GM23338 (cell line): ENCODE data around the gene POU4F3. TPM values are rescaled to one million over a fixed set of nuclear protein-coding genes. Genes with fewer than 3 reads are reported as not detected.

ENCODE experiments used
- ATAC-seq: fragments of 200-7000 bp; cut with Tn5 transposase; 3 replicates; pipeline ENCODE4 v1.9.1; 2020
- DNase-seq: peaks from one replicate; pipeline ENCODE4 v3.0.0-alpha.2; 2015; ENCODE audit warnings: low spot score
- H2AFZ ChIP-seq: fragments of 200-600 bp; sonication (generic); 2 replicates; pipeline ENCODE4 v1.8.0; 2016; ENCODE audit warnings: antibody characterized with exemption, mild to moderate bottlenecking, moderate library complexity
- H3F3A ChIP-seq: fragments of 200-600 bp; sonication (generic); replicated peaks from 2 replicates; pipeline ENCODE4 v1.8.0; 2017; ENCODE audit warnings: antibody characterized with exemption, mixed run types, low read depth
- H3K27ac ChIP-seq: fragments of 200-600 bp; sonication (generic); 2 replicates; pipeline ENCODE4 v1.6.1; 2016; ENCODE audit warnings: low read depth
- H3K27me3 ChIP-seq: fragments of 200-600 bp; sonication (generic); 2 replicates; pipeline ENCODE4 v1.8.0; 2016; ENCODE audit warnings: mild to moderate bottlenecking, mixed run types, moderate library complexity; ENCODE audit not compliant: insufficient read depth
- H3K36me3 ChIP-seq: fragments of 200-600 bp; sonication (generic); 2 replicates; pipeline ENCODE4 v1.8.0; 2016; ENCODE audit warnings: mild to moderate bottlenecking; ENCODE audit not compliant: insufficient read depth
- H3K4me1 ChIP-seq: fragments of 200-600 bp; sonication (generic); 2 replicates; pipeline ENCODE4 v1.8.0; 2016; ENCODE audit warnings: mild to moderate bottlenecking, moderate library complexity; ENCODE audit not compliant: insufficient read depth
- H3K4me2 ChIP-seq: fragments of 200-600 bp; sonication (generic); 2 replicates; pipeline ENCODE4 v1.7.1; 2017; ENCODE audit warnings: mixed run types
- H3K4me3 ChIP-seq: fragments of 200-600 bp; sonication (generic); 2 replicates; pipeline ENCODE4 v1.6.1; 2016; ENCODE audit warnings: mixed run types
- H3K79me2 ChIP-seq: fragments of 200-600 bp; sonication (generic); replicated peaks from 2 replicates; pipeline ENCODE4 v1.8.0; 2017; ENCODE audit warnings: mild to moderate bottlenecking; ENCODE audit not compliant: insufficient read depth
- H3K9me2 ChIP-seq: fragments of 200-600 bp; sonication (generic); 2 replicates; pipeline ENCODE4 v1.8.0; 2017; ENCODE audit not compliant: insufficient read depth
- H4K20me1 ChIP-seq: fragments of 200-600 bp; sonication (generic); replicated peaks from 2 replicates; pipeline ENCODE4 v1.8.0; 2017; ENCODE audit warnings: mild to moderate bottlenecking; ENCODE audit not compliant: insufficient read depth
- H3K27ac Mint-ChIP-seq: 2 replicates; pipeline ENCODE4 v1.8.0; 2020; ENCODE audit warnings: inconsistent platforms, mild to moderate bottlenecking, moderate library complexity, mixed read lengths
- H3K27me3 Mint-ChIP-seq: 3 replicates; pipeline ENCODE4 v1.8.0; 2022; ENCODE audit warnings: low read depth, mild to moderate bottlenecking, moderate library complexity, mixed read lengths, inconsistent platforms; ENCODE audit not compliant: insufficient read depth, poor library complexity
- H3K36me3 Mint-ChIP-seq: 3 replicates; pipeline ENCODE4 v1.8.0; 2021; ENCODE audit warnings: low read depth, mild to moderate bottlenecking, inconsistent platforms, moderate library complexity, mixed read lengths
- H3K4me1 Mint-ChIP-seq: 3 replicates; pipeline ENCODE4 v1.8.0; 2020; ENCODE audit warnings: mild to moderate bottlenecking, inconsistent platforms, mixed read lengths
- H3K4me3 Mint-ChIP-seq: 3 replicates; pipeline ENCODE4 v1.8.0; 2021; ENCODE audit warnings: moderate library complexity, mild to moderate bottlenecking, inconsistent platforms, mixed read lengths
- H3K9me3 Mint-ChIP-seq: 3 replicates; pipeline ENCODE4 v1.8.0; 2020; ENCODE audit warnings: moderate library complexity, mild to moderate bottlenecking, inconsistent platforms, mixed read lengths
- EZH2phosphoT487 ChIP-seq: fragments of 200-600 bp; sonication (generic); IDR thresholded peaks from one replicate; pipeline ENCODE4 v1.8.1; 2018; ENCODE audit warnings: antibody characterized with exemption; ENCODE audit not compliant: unreplicated experiment
- NANOG ChIP-seq: IDR thresholded peaks from 2 replicates; pipeline ENCODE4 v1.6.1; 2016; ENCODE audit warnings: antibody characterized with exemption, borderline replicate concordance
- POLR2AphosphoS5 ChIP-seq: IDR thresholded peaks from 2 replicates; pipeline ENCODE4 v1.6.1; 2016; ENCODE audit warnings: antibody characterized with exemption, low read depth
- STAT1 ChIP-seq: IDR thresholded peaks from one replicate; pipeline ENCODE4 v1.6.1; 2016; ENCODE audit warnings: antibody characterized with exemption; ENCODE audit not compliant: unreplicated experiment
- ZNF331 ChIP-seq: fragments of 250-450 bp; sonication (Bioruptor Pico); IDR thresholded peaks from 2 replicates; pipeline ENCODE4 v1.5.0; 2020; ENCODE audit warnings: low read depth, mild to moderate bottlenecking, moderate library complexity
- polyA plus RNA-seq: library from polyadenylated mRNA; unstranded; fragments of >200 nt; fragmentation: Nextera tagmentation; extraction: Ambion mirVana; gene quantifications from 2 replicates; pipeline ENCODE4 v1.2.1, GENCODE V29; 2016
- total RNA-seq: library from RNA; depleted of rRNA; stranded (reverse); fragments of >200 nt; shearing (Covaris generic); gene quantifications from 2 replicates; pipeline ENCODE4 v1.2.3, GENCODE V29; 2014
- TF ChIP-seq, protein P1 (sequence below): IDR thresholded peaks from 2 replicates; pipeline ENCODE4 v1.6.1; 2016; ENCODE audit warnings: antibody characterized with exemption
- TF ChIP-seq, protein P2 (sequence below), 2 experiments: fragments of 200-600 bp in 1 of 2; sonication (generic) in 1 of 2; conservative IDR thresholded peaks; 2 replicates each; pipeline versions ENCODE4 v1.5.1 to v1.6.1; 2016 to 2017; ENCODE audit warnings: antibody characterized with exemption in 2 of 2, low read depth in 2 of 2, mild to moderate bottlenecking in 2 of 2, moderate library complexity in 1 of 2
- TF ChIP-seq, protein P3 (sequence below): IDR thresholded peaks from one replicate; pipeline ENCODE4 v1.6.1; 2018; ENCODE audit warnings: antibody characterized with exemption; ENCODE audit not compliant: unreplicated experiment

Gene POU4F3
- total and polyA plus RNA-seq, 2 experiments from 2014 or later, result 0.49 TPM; not detected in 1

DNA sequence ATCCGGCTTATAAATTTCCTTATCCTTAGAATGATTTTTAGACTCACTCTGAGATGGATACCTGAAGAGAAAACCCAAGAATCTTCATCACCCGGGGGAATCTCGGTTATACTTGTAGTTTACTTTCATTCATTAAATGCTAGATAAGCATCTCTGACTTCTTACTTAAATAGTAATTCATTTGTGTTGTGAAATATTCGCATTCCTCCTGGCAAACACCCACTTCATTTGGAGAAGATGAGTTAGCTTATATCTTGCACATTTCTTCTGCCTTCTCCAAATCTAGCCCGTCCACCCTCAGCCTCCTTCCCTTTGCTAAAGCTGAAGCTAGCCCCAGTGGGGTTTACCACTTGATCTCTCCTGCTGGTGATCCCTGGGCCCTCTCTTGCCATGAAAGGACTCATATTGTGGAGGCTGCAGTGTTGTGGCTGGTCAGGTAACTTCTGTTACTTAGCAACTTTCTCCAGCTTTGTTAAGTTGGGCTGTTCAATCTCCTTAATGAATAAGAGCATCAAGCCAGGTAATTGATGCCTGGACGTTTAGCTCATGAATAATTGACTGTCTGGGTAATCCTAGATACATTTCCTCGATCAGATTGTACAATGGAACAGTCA lies 11.3 kb upstream of the POU4F3 start:
- no peak for DNase-seq
- H3K27ac ChIP-seq, result no peak overlapping the region
- peaks cover 14% of the 10 kb centered on the region for H3K4me1 ChIP-seq
- ATAC-seq, result no peak
- peaks cover 35% of the 10 kb centered on the region for H3K27me3 ChIP-seq
- H3K9me2 ChIP-seq, result 0 out of 2 replicates have a peak, but pooled peaks cover 3% of the 10 kb centered on the region
- H3K27ac Mint-ChIP-seq, result no peak overlapping the region
- no peak overlapping the region for H3K4me3 Mint-ChIP-seq
- H3K4me2 ChIP-seq, result no peak overlapping the region
- no peaks in the 10 kb centered on the region for H3K36me3 ChIP-seq
- peaks cover 18% of the 10 kb centered on the region for H3K27me3 Mint-ChIP-seq
- no peaks in the 10 kb centered on the region for H3F3A ChIP-seq
- no peaks in the 10 kb centered on the region; the same call in 2 of the 3 replicates for H3K9me3 Mint-ChIP-seq
- H2AFZ ChIP-seq, result no peak overlapping the region
- no peaks in the 10 kb centered on the region for H4K20me1 ChIP-seq
- no peaks in the 10 kb centered on the region for H3K79me2 ChIP-seq
- no peak overlapping the region for H3K4me3 ChIP-seq
- no peak for TF ChIP-seq STAT1
- TF ChIP-seq ZNF331, result no peak
- no peak for TF ChIP-seq NANOG
- peaks cover 20% of the 10 kb centered on the region for H3K4me1 Mint-ChIP-seq
- H3K36me3 Mint-ChIP-seq, result no peaks in the 10 kb centered on the region

DNA sequence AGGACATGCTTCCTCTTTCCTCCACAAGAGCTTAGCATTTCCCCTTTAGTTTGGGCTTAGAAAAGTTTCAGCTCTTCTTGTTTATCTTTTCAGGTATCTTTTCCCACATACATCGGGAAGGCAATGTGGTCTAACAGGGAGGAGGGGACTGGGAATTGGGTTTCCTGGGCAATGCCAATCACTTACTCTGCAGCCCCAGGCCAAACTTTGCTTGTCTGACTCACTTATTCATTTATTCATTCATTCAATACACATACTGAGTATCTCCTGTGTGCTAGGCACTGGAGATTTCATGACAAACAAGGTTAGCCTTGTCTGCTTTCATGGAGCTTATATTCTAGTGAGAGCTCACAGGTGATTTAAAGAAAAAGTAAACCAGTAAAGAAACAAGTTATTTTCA lies 10.7 kb upstream of the POU4F3 start:
- Histone ChIP-seq H3K79me2 (no peaks in the 10 kb centered on the region), H3F3A (no peaks in the 10 kb centered on the region), H3K27me3 (peaks cover 41% of the 10 kb centered on the region), H2AFZ (no peak overlapping the region), H3K36me3 (no peaks in the 10 kb centered on the region), H4K20me1 (no peaks in the 10 kb centered on the region), H3K4me2 (no peak overlapping the region), H3K4me3 (no peak overlapping the region), H3K9me2 (0 out of 2 replicates have a peak, but pooled peaks cover 3% of the 10 kb centered on the region), H3K4me1 (peaks cover 14% of the 10 kb centered on the region), H3K27ac (no peak overlapping the region)
- ATAC-seq (no peak), DNase-seq (no peak)
- no peak overlapping the region for H3K27ac Mint-ChIP-seq
- H3K9me3 Mint-ChIP-seq, result no peaks in the 10 kb centered on the region; the same call in 2 of the 3 replicates
- H3K4me1 Mint-ChIP-seq, result peaks cover 20% of the 10 kb centered on the region
- H3K27me3 Mint-ChIP-seq, result peaks cover 25% of the 10 kb centered on the region
- H3K36me3 Mint-ChIP-seq, result no peaks in the 10 kb centered on the region
- no peak overlapping the region for H3K4me3 Mint-ChIP-seq
- TF ChIP-seq STAT1 (no peak), POLR2AphosphoS5 (no peak), ZNF331 (no peak), EZH2phosphoT487 (no peak)
- TF ChIP-seq, protein P1, sequence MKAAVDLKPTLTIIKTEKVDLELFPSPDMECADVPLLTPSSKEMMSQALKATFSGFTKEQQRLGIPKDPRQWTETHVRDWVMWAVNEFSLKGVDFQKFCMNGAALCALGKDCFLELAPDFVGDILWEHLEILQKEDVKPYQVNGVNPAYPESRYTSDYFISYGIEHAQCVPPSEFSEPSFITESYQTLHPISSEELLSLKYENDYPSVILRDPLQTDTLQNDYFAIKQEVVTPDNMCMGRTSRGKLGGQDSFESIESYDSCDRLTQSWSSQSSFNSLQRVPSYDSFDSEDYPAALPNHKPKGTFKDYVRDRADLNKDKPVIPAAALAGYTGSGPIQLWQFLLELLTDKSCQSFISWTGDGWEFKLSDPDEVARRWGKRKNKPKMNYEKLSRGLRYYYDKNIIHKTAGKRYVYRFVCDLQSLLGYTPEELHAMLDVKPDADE, result no peak
- TF ChIP-seq, protein P2, sequence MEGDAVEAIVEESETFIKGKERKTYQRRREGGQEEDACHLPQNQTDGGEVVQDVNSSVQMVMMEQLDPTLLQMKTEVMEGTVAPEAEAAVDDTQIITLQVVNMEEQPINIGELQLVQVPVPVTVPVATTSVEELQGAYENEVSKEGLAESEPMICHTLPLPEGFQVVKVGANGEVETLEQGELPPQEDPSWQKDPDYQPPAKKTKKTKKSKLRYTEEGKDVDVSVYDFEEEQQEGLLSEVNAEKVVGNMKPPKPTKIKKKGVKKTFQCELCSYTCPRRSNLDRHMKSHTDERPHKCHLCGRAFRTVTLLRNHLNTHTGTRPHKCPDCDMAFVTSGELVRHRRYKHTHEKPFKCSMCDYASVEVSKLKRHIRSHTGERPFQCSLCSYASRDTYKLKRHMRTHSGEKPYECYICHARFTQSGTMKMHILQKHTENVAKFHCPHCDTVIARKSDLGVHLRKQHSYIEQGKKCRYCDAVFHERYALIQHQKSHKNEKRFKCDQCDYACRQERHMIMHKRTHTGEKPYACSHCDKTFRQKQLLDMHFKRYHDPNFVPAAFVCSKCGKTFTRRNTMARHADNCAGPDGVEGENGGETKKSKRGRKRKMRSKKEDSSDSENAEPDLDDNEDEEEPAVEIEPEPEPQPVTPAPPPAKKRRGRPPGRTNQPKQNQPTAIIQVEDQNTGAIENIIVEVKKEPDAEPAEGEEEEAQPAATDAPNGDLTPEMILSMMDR (conservative IDR thresholded peaks at IDR 0.05; ENCODE audit: low read depth in 2 of 2), result no peak
- TF ChIP-seq, protein P3, sequence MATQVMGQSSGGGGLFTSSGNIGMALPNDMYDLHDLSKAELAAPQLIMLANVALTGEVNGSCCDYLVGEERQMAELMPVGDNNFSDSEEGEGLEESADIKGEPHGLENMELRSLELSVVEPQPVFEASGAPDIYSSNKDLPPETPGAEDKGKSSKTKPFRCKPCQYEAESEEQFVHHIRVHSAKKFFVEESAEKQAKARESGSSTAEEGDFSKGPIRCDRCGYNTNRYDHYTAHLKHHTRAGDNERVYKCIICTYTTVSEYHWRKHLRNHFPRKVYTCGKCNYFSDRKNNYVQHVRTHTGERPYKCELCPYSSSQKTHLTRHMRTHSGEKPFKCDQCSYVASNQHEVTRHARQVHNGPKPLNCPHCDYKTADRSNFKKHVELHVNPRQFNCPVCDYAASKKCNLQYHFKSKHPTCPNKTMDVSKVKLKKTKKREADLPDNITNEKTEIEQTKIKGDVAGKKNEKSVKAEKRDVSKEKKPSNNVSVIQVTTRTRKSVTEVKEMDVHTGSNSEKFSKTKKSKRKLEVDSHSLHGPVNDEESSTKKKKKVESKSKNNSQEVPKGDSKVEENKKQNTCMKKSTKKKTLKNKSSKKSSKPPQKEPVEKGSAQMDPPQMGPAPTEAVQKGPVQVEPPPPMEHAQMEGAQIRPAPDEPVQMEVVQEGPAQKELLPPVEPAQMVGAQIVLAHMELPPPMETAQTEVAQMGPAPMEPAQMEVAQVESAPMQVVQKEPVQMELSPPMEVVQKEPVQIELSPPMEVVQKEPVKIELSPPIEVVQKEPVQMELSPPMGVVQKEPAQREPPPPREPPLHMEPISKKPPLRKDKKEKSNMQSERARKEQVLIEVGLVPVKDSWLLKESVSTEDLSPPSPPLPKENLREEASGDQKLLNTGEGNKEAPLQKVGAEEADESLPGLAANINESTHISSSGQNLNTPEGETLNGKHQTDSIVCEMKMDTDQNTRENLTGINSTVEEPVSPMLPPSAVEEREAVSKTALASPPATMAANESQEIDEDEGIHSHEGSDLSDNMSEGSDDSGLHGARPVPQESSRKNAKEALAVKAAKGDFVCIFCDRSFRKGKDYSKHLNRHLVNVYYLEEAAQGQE, result no peak
